ENCODE results near the gene NDE1. TPM values are rescaled to one million over a fixed set of nuclear protein-coding genes. Genes with fewer than 3 reads are reported as not detected.

The NDE1 gene
- 41.0 and 45.4 TPM in 2 replicates for total RNA-seq
- long read RNA-seq, transcript NDE1-201 (9 exons, 3,221 nt): major isoform, 25 of 50 reads
- long read RNA-seq, partial matches to known transcripts: 2 of 50 reads
- long read RNA-seq, other reads (novel, unspliced or antisense): 23 of 50 reads

GRCh38 chr16:15650019-15650697 is at the start of gene NDE1:
TSS of gene NDE1 (plus strand) at chr16:15650245. CDS start at chr16:15664779, 14,534 bp downstream.
- H3K4me1 Mint-ChIP-seq (ENCODE audit: unreplicated experiment): peaks cover 27% of the 10 kb centered on the region
- H3K9me3 Mint-ChIP-seq (ENCODE audit: unreplicated experiment): no peaks in the 10 kb centered on the region
- peak within 1 kb of the TSS; percentile 99 for H3K4me3 Mint-ChIP-seq (ENCODE audit: unreplicated experiment)
- no peaks in the 10 kb centered on the region for H3K36me3 Mint-ChIP-seq (ENCODE audit: unreplicated experiment)
- no peaks in the 10 kb centered on the region for H3K27me3 Mint-ChIP-seq (ENCODE audit: unreplicated experiment)
- peak; percentile 96 for DNase-seq (ENCODE audit: extremely low spot score, unreplicated experiment)
- peak within 1 kb of the TSS; percentile 97 for H3K27ac Mint-ChIP-seq (ENCODE audit: unreplicated experiment)
- TF ChIP-seq CTCF (IDR thresholded peaks at IDR 0.05): no peak

GRCh38 chr16:15601212-15601879 is 48.7 kb upstream of the NDE1 start:
- Mint-ChIP-seq H3K9me3 (ENCODE audit: unreplicated experiment) (no peaks in the 10 kb centered on the region), H3K27me3 (ENCODE audit: unreplicated experiment) (no peaks in the 10 kb centered on the region), H3K36me3 (ENCODE audit: unreplicated experiment) (peaks cover 75% of the 10 kb centered on the region), H3K4me1 (ENCODE audit: unreplicated experiment) (no peaks in the 10 kb centered on the region), H3K4me3 (ENCODE audit: unreplicated experiment) (no peak overlapping the region), H3K27ac (ENCODE audit: unreplicated experiment) (no peak overlapping the region)
- no peak for TF ChIP-seq CTCF (IDR thresholded peaks at IDR 0.05)
- no peak for DNase-seq (ENCODE audit: extremely low spot score, unreplicated experiment)

GRCh38 chr16:15602285-15603044 is 47.6 kb upstream of the NDE1 start:
- Mint-ChIP-seq H3K27ac (ENCODE audit: unreplicated experiment) (no peak overlapping the region), H3K9me3 (ENCODE audit: unreplicated experiment) (no peaks in the 10 kb centered on the region), H3K36me3 (ENCODE audit: unreplicated experiment) (peaks cover 74% of the 10 kb centered on the region), H3K4me3 (ENCODE audit: unreplicated experiment) (no peak overlapping the region), H3K4me1 (ENCODE audit: unreplicated experiment) (no peaks in the 10 kb centered on the region), H3K27me3 (ENCODE audit: unreplicated experiment) (no peaks in the 10 kb centered on the region)
- no peak for DNase-seq (ENCODE audit: extremely low spot score, unreplicated experiment)
- no peak for TF ChIP-seq CTCF (IDR thresholded peaks at IDR 0.05)

- no peak for DNase-seq (ENCODE audit: extremely low spot score, unreplicated experiment)
- Mint-ChIP-seq H3K4me1 (ENCODE audit: unreplicated experiment) (no peaks in the 10 kb centered on the region), H3K27me3 (ENCODE audit: unreplicated experiment) (no peaks in the 10 kb centered on the region)
These were observed 45.3 kb upstream of the NDE1 start for GRCh38 chr16:15604460-15605440.

More at GRCh38 chr16:15604460-15605440, 45.3 kb upstream of the NDE1 start:
- H3K9me3 Mint-ChIP-seq (ENCODE audit: unreplicated experiment): no peaks in the 10 kb centered on the region
- no peak overlapping the region for H3K4me3 Mint-ChIP-seq (ENCODE audit: unreplicated experiment)
- peaks cover 83% of the 10 kb centered on the region for H3K36me3 Mint-ChIP-seq (ENCODE audit: unreplicated experiment)
- no peak overlapping the region for H3K27ac Mint-ChIP-seq (ENCODE audit: unreplicated experiment)
- TF ChIP-seq CTCF (IDR thresholded peaks at IDR 0.05): no peak
